Liver (tissue), 9 donors: Measurements from ENCODE around the gene ERCC4. TPM values are rescaled to one million over a fixed set of nuclear protein-coding genes. Genes with fewer than 3 reads are reported as not detected.

Experiments used
- DNase-seq: peaks from one replicate; pipeline ENCODE4 v3.0.0-alpha.2; 2017; ENCODE audit warnings: low spot score
- H3K27ac ChIP-seq, 2 donors: one replicate each; pipeline ENCODE4 v1.7.0; 2013; ENCODE audit warnings: inconsistent platforms in 2 of 2, low read length in 2 of 2, control low read depth in 1 of 2, low read depth in 1 of 2, mild to moderate bottlenecking in 1 of 2
- H3K27me3 ChIP-seq, 4 donors: one replicate each; pipeline versions ENCODE4 v1.6.1 to v1.7.0; 2013; ENCODE audit warnings: low read length in 3 of 4, inconsistent platforms in 1 of 4, mild to moderate bottlenecking in 1 of 4, moderate library complexity in 1 of 4; ENCODE audit not compliant: control insufficient read depth in 4 of 4, insufficient read depth in 4 of 4
- H3K36me3 ChIP-seq, 4 donors: one replicate each; pipeline versions ENCODE4 v1.6.1 to v1.7.0; 2013; ENCODE audit warnings: low read length in 3 of 4, mild to moderate bottlenecking in 3 of 4, low read depth in 1 of 4, moderate library complexity in 1 of 4; ENCODE audit not compliant: control insufficient read depth in 4 of 4, insufficient read depth in 3 of 4
- H3K4me1 ChIP-seq, 4 donors: one replicate each; pipeline versions ENCODE4 v1.6.1 to v1.7.0; 2013; ENCODE audit warnings: low read length in 3 of 4, mild to moderate bottlenecking in 3 of 4, moderate library complexity in 1 of 4; ENCODE audit not compliant: control insufficient read depth in 4 of 4, insufficient read depth in 4 of 4
- H3K4me3 ChIP-seq, 3 donors: one replicate each; pipeline versions ENCODE4 v1.6.1 to v1.7.0; 2013; ENCODE audit warnings: low read length in 3 of 3, control low read depth in 1 of 3, low read depth in 1 of 3, mild to moderate bottlenecking in 1 of 3
- H3K9ac ChIP-seq, 2 donors: one replicate each; pipeline ENCODE4 v1.7.0; 2013; ENCODE audit warnings: low read length in 2 of 2, mild to moderate bottlenecking in 2 of 2, moderate library complexity in 2 of 2, control low read depth in 1 of 2, low read depth in 1 of 2
- H3K9me3 ChIP-seq, 4 donors: one replicate each; pipeline versions ENCODE4 v1.6.1 to v1.7.0; 2013; ENCODE audit warnings: low read length in 3 of 4; ENCODE audit not compliant: control insufficient read depth in 4 of 4
- ATF3 ChIP-seq: IDR thresholded peaks from 2 replicates; pipeline ENCODE4 v1.6.1; 2016; ENCODE audit warnings: antibody characterized with exemption
- CTCF ChIP-seq: fragments of 150-350 bp; IDR thresholded peaks from 2 replicates; pipeline ENCODE4 v1.5.1; 2017; ENCODE audit warnings: improper control_type of control experiment, low read depth, low read length; ENCODE audit not compliant: missing input control
- EGR1 ChIP-seq, 2 donors: IDR thresholded peaks; 2 replicates each; pipeline ENCODE4 v1.6.1; 2016 to 2018; ENCODE audit warnings: antibody characterized with exemption in 2 of 2, low read depth in 2 of 2
- GABPA ChIP-seq, 2 donors: IDR thresholded peaks in 1 of 2; conservative IDR thresholded peaks in 1 of 2; 2 replicates each; pipeline ENCODE4 v1.6.1; 2016; ENCODE audit warnings: antibody characterized with exemption in 2 of 2, mild to moderate bottlenecking in 1 of 2, moderate library complexity in 1 of 2
- HNF4A ChIP-seq, 2 donors: conservative IDR thresholded peaks; 2 replicates each; pipeline ENCODE4 v1.6.1; 2016; ENCODE audit warnings: antibody characterized with exemption in 2 of 2, mild to moderate bottlenecking in 2 of 2
- HNF4G ChIP-seq: IDR thresholded peaks from 2 replicates; pipeline ENCODE4 v1.6.1; 2016; ENCODE audit warnings: antibody characterized with exemption
- JUND ChIP-seq, 2 donors: IDR thresholded peaks; 2 replicates each; pipeline ENCODE4 v1.6.1; 2016; ENCODE audit warnings: antibody characterized with exemption in 2 of 2
- MAX ChIP-seq: IDR thresholded peaks from 2 replicates; pipeline ENCODE4 v1.6.1; 2016; ENCODE audit warnings: antibody characterized with exemption
- NR2F2 ChIP-seq: IDR thresholded peaks from 2 replicates; pipeline ENCODE4 v1.6.1; 2016; ENCODE audit warnings: antibody characterized with exemption
- RAD21 ChIP-seq, 2 donors: IDR thresholded peaks; 2 replicates each; pipeline ENCODE4 v1.6.1; 2016; ENCODE audit warnings: antibody characterized with exemption in 2 of 2, mild to moderate bottlenecking in 2 of 2
- REST ChIP-seq: IDR thresholded peaks from 2 replicates; pipeline ENCODE4 v1.6.1; 2016; ENCODE audit warnings: antibody characterized with exemption, mild to moderate bottlenecking
- RXRA ChIP-seq, 2 donors: IDR thresholded peaks; 2 replicates each; pipeline ENCODE4 v1.6.1; 2017 to 2018; ENCODE audit warnings: antibody characterized with exemption in 2 of 2, mild to moderate bottlenecking in 1 of 2
- SP1 ChIP-seq: IDR thresholded peaks from 2 replicates; pipeline ENCODE4 v1.6.1; 2018; ENCODE audit warnings: antibody characterized with exemption, mild to moderate bottlenecking
- TAF1 ChIP-seq: conservative IDR thresholded peaks from 2 replicates; pipeline ENCODE4 v1.6.1; 2016; ENCODE audit warnings: antibody characterized with exemption, mild to moderate bottlenecking
- YY1 ChIP-seq: IDR thresholded peaks from 2 replicates; pipeline ENCODE4 v1.6.1; 2016; ENCODE audit warnings: antibody characterized with exemption, mild to moderate bottlenecking
- ZBTB33 ChIP-seq: IDR thresholded peaks from 2 replicates; pipeline ENCODE4 v1.6.1; 2016; ENCODE audit warnings: antibody characterized with exemption
- WGBS: extraction: QIAGEN DNeasy Blood & Tissue Kit; methylation state at CpG from one replicate; pipeline ENCODE4 v1.1.7; 2013; 5-methylcytosine and 5-hydroxymethylcytosine counted together
- polyA plus RNA-seq, 2 donors: library from polyadenylated mRNA; stranded (reverse) in 1 of 2; unstranded in 1 of 2; fragments of 200-250 nt in 1 of 2; fragments of >200 nt in 1 of 2; fragmentation: Nextera tagmentation in 1 of 2; extraction: Ambion mirVana in 1 of 2; gene quantifications; one replicate each; pipeline versions ENCODE4 v1.2.1 to v1.2.3, GENCODE V29; 2013 to 2015
- total RNA-seq, 2 donors: library from RNA; depleted of rRNA; stranded (reverse); fragments of >200 nt; gene quantifications; one replicate each; pipeline ENCODE4 v1.2.3, GENCODE V29; 2014
- donor health status: healthy.
- donor health status: healthy.
- donor health status: healthy.
- donor health status: healthy.
- donor health status: healthy.

The ERCC4 gene
- total and polyA plus RNA-seq, 4 donors = 1.6 to 11.1 (median 4.9) TPM

GRCh38 chr16:13969711-13970110, 49.8 kb downstream of the ERCC4 start:
- Histone ChIP-seq H3K27ac (no peak overlapping the region), H3K27me3 (no peaks in the 10 kb centered on the region), H3K4me3 (no peak overlapping the region), H3K4me1 (no peaks in the 10 kb centered on the region), H3K9ac (no peak overlapping the region), H3K9me3 (peaks cover 0 to 1% (median 0%) of the 10 kb centered on the region in 4 donors), H3K36me3 (no peaks in the 10 kb centered on the region)
- DNase-seq = no peak
- TF ChIP-seq CTCF (no peak), SP1 (no peak), MAX (no peak), ZBTB33 (no peak)
- WGBS = 93% methylated on average over 3 of the region's 3 CpGs

- Histone ChIP-seq H3K27me3 (no peaks in the 10 kb centered on the region), H3K4me1 (no peaks in the 10 kb centered on the region), H3K36me3 (no peaks in the 10 kb centered on the region), H3K9ac (no peak overlapping the region), H3K27ac (no peak overlapping the region), H3K9me3 (peaks cover 0 to 1% (median 0%) of the 10 kb centered on the region in 4 donors), H3K4me3 (no peak overlapping the region)
- TF ChIP-seq RAD21 (IDR thresholded peaks at IDR 0.05) (no peak), RXRA (IDR thresholded peaks at IDR 0.05) (no peak), ATF3 (no peak), EGR1 (IDR thresholded peaks at IDR 0.05; ENCODE audit: low read depth in 2 of 2) (no peak), SP1 (no peak), HNF4A (conservative IDR thresholded peaks at IDR 0.05) (no peak), TAF1 (no peak), HNF4G (no peak), GABPA (IDR thresholded peaks at IDR 0.05 in 1 of 2, conservative IDR thresholded peaks at IDR 0.05 in 1 of 2) (no peak)
- no peak for DNase-seq
Observed at GRCh38 chr16:13970708-13971422, 50.9 kb downstream of the ERCC4 start.

- Histone ChIP-seq H3K9me3 (peaks cover 0 to 1% (median 0%) of the 10 kb centered on the region in 4 donors), H3K27ac (no peak overlapping the region), H3K4me3 (no peak overlapping the region), H3K36me3 (no peaks in the 10 kb centered on the region), H3K27me3 (no peaks in the 10 kb centered on the region), H3K9ac (no peak overlapping the region), H3K4me1 (no peaks in the 10 kb centered on the region)
- WGBS = 94% methylated on average over 9 of the region's 9 CpGs
- no peak for TF ChIP-seq GABPA (IDR thresholded peaks at IDR 0.05 in 1 of 2, conservative IDR thresholded peaks at IDR 0.05 in 1 of 2)
- TF ChIP-seq YY1 = no peak
- TF ChIP-seq RXRA (IDR thresholded peaks at IDR 0.05) = no peak
- no peak for TF ChIP-seq ZBTB33
- TF ChIP-seq JUND (IDR thresholded peaks at IDR 0.05) = no peak
- no peak for TF ChIP-seq NR2F2
- no peak for TF ChIP-seq REST
- no peak for DNase-seq
Observed at GRCh38 chr16:13973321-13974023, 53.5 kb downstream of the ERCC4 start.
